HG02840 (cell line): ENCODE results near the gene GABBR2.
"Not testable (repeated sequence)": the region's sequence is repeated elsewhere in the genome, so short reads cannot be mapped to it uniquely, and the experiment has no call there.

ENCODE experiments used
- ATAC-seq: cut with Tn5 transposase; IDR thresholded peaks from one replicate; pipeline ENCODE4 v1.9.1; 2021; ENCODE audit warnings: mild to moderate bottlenecking, moderate library complexity, moderate number of reproducible peaks; ENCODE audit not compliant: unreplicated experiment, low FRiP score

The GABBR2 gene

GRCh38 chr9:98602839-98603500, 105.8 kb downstream of the GABBR2 start:
- no peak for ATAC-seq

- no peak for ATAC-seq
These were observed 108.1 kb downstream of the GABBR2 start for GRCh38 chr9:98600631-98601030.

GRCh38 chr9:98599566-98600216, 109.0 kb downstream of the GABBR2 start:
- ATAC-seq: no peak

- ATAC-seq: no peak
These were observed 109.9 kb downstream of the GABBR2 start for GRCh38 chr9:98598861-98599260.

GRCh38 chr9:98597236-98597771, 111.4 kb downstream of the GABBR2 start:
- no peak for ATAC-seq

- no peak for ATAC-seq
These were observed 112.2 kb downstream of the GABBR2 start for GRCh38 chr9:98596486-98596885.

GRCh38 chr9:98594546-98595160, 114.1 kb downstream of the GABBR2 start:
- no peak for ATAC-seq

- ATAC-seq: no peak
These were observed 115.1 kb downstream of the GABBR2 start for GRCh38 chr9:98593354-98594253.

- no peak for ATAC-seq
These were observed 117.0 kb downstream of the GABBR2 start for GRCh38 chr9:98591696-98592095.

GRCh38 chr9:98590101-98590500, 118.6 kb downstream of the GABBR2 start:
- no peak for ATAC-seq

GRCh38 chr9:98589102-98589501, 119.6 kb downstream of the GABBR2 start:
- ATAC-seq: no peak

GRCh38 chr9:98584853-98585438, 123.8 kb downstream of the GABBR2 start:
- not testable (repeated sequence) for ATAC-seq

GRCh38 chr9:98584059-98584458, 124.7 kb downstream of the GABBR2 start:
- no peak for ATAC-seq

- no peak for ATAC-seq
These were observed 125.3 kb downstream of the GABBR2 start for GRCh38 chr9:98583417-98583816.

- ATAC-seq: no peak
These were observed 127.8 kb downstream of the GABBR2 start for GRCh38 chr9:98580956-98581355.

GRCh38 chr9:98579700-98580099, 129.0 kb downstream of the GABBR2 start:
- ATAC-seq: no peak

- no peak for ATAC-seq
These were observed 131.3 kb downstream of the GABBR2 start for GRCh38 chr9:98577446-98577845.

- no peak for ATAC-seq
These were observed 131.9 kb downstream of the GABBR2 start for GRCh38 chr9:98576859-98577258.

- no peak for ATAC-seq
These were observed 132.4 kb downstream of the GABBR2 start for GRCh38 chr9:98576354-98576753.
